H1 (cell line): ENCODE results near the gene DUSP10. TPM values are rescaled to one million over a fixed set of nuclear protein-coding genes. Genes with fewer than 3 reads are reported as not detected.

Experiments used
- BRCA1 ChIP-seq: IDR thresholded peaks from 2 replicates; pipeline ENCODE4 v1.6.1; 2012; ENCODE audit warnings: low read depth, low read length, improper control_type of control experiment
- CHD7 ChIP-seq: fragments of 300-600 bp; sonication (generic); IDR thresholded peaks from 2 replicates; pipeline ENCODE4 v1.7.1; 2012; ENCODE audit warnings: low read length, moderate library complexity, mild to moderate bottlenecking, inconsistent platforms; ENCODE audit not compliant: insufficient replicate concordance
- E2F6 ChIP-seq: IDR thresholded peaks from 2 replicates; pipeline ENCODE4 v1.6.1; 2012; ENCODE audit warnings: inconsistent platforms
- MAX ChIP-seq: IDR thresholded peaks from 2 replicates; pipeline ENCODE4 v1.6.1; 2012; ENCODE audit warnings: inconsistent platforms
- POLR2AphosphoS5 ChIP-seq: IDR thresholded peaks from 2 replicates; pipeline ENCODE4 v1.6.1; 2011; ENCODE audit warnings: low read depth, low read length
- RFX5 ChIP-seq: IDR thresholded peaks from 2 replicates; pipeline ENCODE4 v1.6.1; 2011; ENCODE audit warnings: low read depth, low read length, improper control_type of control experiment, borderline replicate concordance
- RXRA ChIP-seq: IDR thresholded peaks from 2 replicates; pipeline ENCODE4 v1.6.1; 2011; ENCODE audit warnings: low read depth, mild to moderate bottlenecking, low read length, moderate library complexity; ENCODE audit not compliant: insufficient read depth
- SIN3A ChIP-seq, 2 experiments: IDR thresholded peaks in 1 of 2; conservative IDR thresholded peaks in 1 of 2; 2 replicates each; pipeline ENCODE4 v1.6.1; 2011 to 2012; ENCODE audit warnings: low read length in 2 of 2, improper control_type of control experiment in 1 of 2, low read depth in 1 of 2, mild to moderate bottlenecking in 1 of 2
- SRF ChIP-seq: IDR thresholded peaks from 2 replicates; pipeline ENCODE4 v1.6.1; 2011; ENCODE audit warnings: mild to moderate bottlenecking, low read depth, low read length, moderate library complexity
- YY1 ChIP-seq: IDR thresholded peaks from 2 replicates; pipeline ENCODE4 v1.6.1; 2011; ENCODE audit warnings: low read depth, mild to moderate bottlenecking, low read length
- polyA plus RNA-seq, 7 experiments: library from polyadenylated mRNA; depleted of rRNA in 3 of 7; stranded (reverse) in 5 of 7; unstranded in 2 of 7; fragments of >200 nt in 5 of 7; fragments of 200-250 nt in 2 of 7; gene quantifications; 1 replicate in 5 of 7; 2 replicates in 1 of 7; 4 replicates in 1 of 7; pipeline versions ENCODE4 v1.2.1 to v1.2.3, GENCODE V29; 2011 to 2013; ENCODE audit warnings: missing spikeins in 2 of 7, mixed read lengths in 2 of 7
- total RNA-seq: library from RNA; stranded (reverse); fragmentation: NEBNext Ultra II Directional; extraction: Animal tissue kit (Norgen Biotek cat#: 25700); gene quantifications from 2 replicates; pipeline ENCODE4 v1.2.1, GENCODE V29; 2021

DUSP10 gene
- total and polyA plus RNA-seq, 2 of the 8 experiments (the other 6 are each of a cell fraction or from before 2014, with no cell fraction given), result 1.2 TPM

GRCh38 chr1:221782970-221783369 lies 41.1 kb upstream of the DUSP10 start (continued):
- TF ChIP-seq CHD7, result no peak
- TF ChIP-seq YY1, result no peak
- no peak for TF ChIP-seq SIN3A (conservative IDR thresholded peaks at IDR 0.05 in 1 of 2, IDR thresholded peaks at IDR 0.05 in 1 of 2; ENCODE audit: low read depth in 1 of 2, low read length in 2 of 2)
- no peak for TF ChIP-seq MAX
- no peak for TF ChIP-seq E2F6
- no peak for TF ChIP-seq POLR2AphosphoS5
- no peak for TF ChIP-seq RFX5
- TF ChIP-seq SRF, result no peak
- TF ChIP-seq BRCA1, result no peak
- no peak for TF ChIP-seq RXRA
